Tibial nerve (tissue), 3 donors: Measurements from ENCODE around the gene ERVMER34-1.

Experiments used
- CTCF ChIP-seq, 5 experiments: fragments of 200-600 bp in 3 of 5; fragments of 450-650 bp in 2 of 5; sonication (generic) in 3 of 5; IDR thresholded peaks; one replicate each; pipeline ENCODE4 v1.5.1; 2016 to 2019; ENCODE audit warnings: antibody characterized with exemption in 5 of 5, mild to moderate bottlenecking in 3 of 5, moderate library complexity in 2 of 5
- POLR2A ChIP-seq, 2 donors: fragments of 450-650 bp; IDR thresholded peaks; one replicate each; pipeline ENCODE4 v1.6.1; 2017; ENCODE audit warnings: antibody characterized with exemption in 2 of 2, mild to moderate bottlenecking in 2 of 2, moderate library complexity in 2 of 2

GRCh38 chr4:52780617-52781354, 29.6 kb upstream of the ERVMER34-1 start:
- TF ChIP-seq CTCF (IDR thresholded peaks at IDR 0.05) (no peak), POLR2A (IDR thresholded peaks at IDR 0.05) (no peak)
